GM19193 (cell line): ENCODE data around the gene C10orf67.

ENCODE experiments used
- POLR2A ChIP-seq: IDR thresholded peaks from 4 replicates; pipeline ENCODE4 v1.6.1; 2011; ENCODE audit not compliant: insufficient read depth, insufficient read length; ENCODE audit errors: extremely low read depth

C10orf67 gene

GRCh38 chr10:23364378-23364777 lies 19.8 kb upstream of the C10orf67 start:
- no peak for TF ChIP-seq POLR2A

- TF ChIP-seq POLR2A = no peak
Observed at GRCh38 chr10:23363793-23364135, 19.2 kb upstream of the C10orf67 start.

- TF ChIP-seq POLR2A = no peak
Observed at GRCh38 chr10:23362879-23363792, 18.5 kb upstream of the C10orf67 start.

GRCh38 chr10:23362069-23362830 lies 17.7 kb upstream of the C10orf67 start:
- TF ChIP-seq POLR2A = no peak

- no peak for TF ChIP-seq POLR2A
Observed at GRCh38 chr10:23361665-23362064, 17.1 kb upstream of the C10orf67 start.

- no peak for TF ChIP-seq POLR2A
Observed at GRCh38 chr10:23359692-23360380, 15.2 kb upstream of the C10orf67 start.

GRCh38 chr10:23358357-23358756 lies 13.8 kb upstream of the C10orf67 start:
- TF ChIP-seq POLR2A = no peak

GRCh38 chr10:23354630-23355279 lies 10.2 kb upstream of the C10orf67 start:
- no peak for TF ChIP-seq POLR2A

GRCh38 chr10:23351926-23352519 lies 7.4 kb upstream of the C10orf67 start:
- no peak for TF ChIP-seq POLR2A

- no peak for TF ChIP-seq POLR2A
Observed at GRCh38 chr10:23345861-23346260, 1.3 kb upstream of the C10orf67 start.

GRCh38 chr10:23343591-23344240 lies 881 bp downstream of the C10orf67 start:
- no peak for TF ChIP-seq POLR2A

GRCh38 chr10:23342213-23342884 lies 2.2 kb downstream of the C10orf67 start:
- no peak for TF ChIP-seq POLR2A

- no peak for TF ChIP-seq POLR2A
Observed at GRCh38 chr10:23341004-23341403, 3.6 kb downstream of the C10orf67 start.
